Activated naive CD8-positive, alpha-beta T cell treated with anti-CD3 and anti-CD28 coated beads for 36 hours (primary cell): ENCODE data around the gene PPP2R2B. TPM values are rescaled to one million over a fixed set of nuclear protein-coding genes. Genes with fewer than 3 reads are reported as not detected.

ENCODE experiments used
- DNase-seq: peaks from one replicate; pipeline ENCODE4 v3.0.0; 2021
- H3K27ac Mint-ChIP-seq: one replicate; pipeline ENCODE4 v1.8.0; 2022; ENCODE audit warnings: mild to moderate bottlenecking, moderate library complexity, mixed read lengths
- H3K27me3 Mint-ChIP-seq: one replicate; pipeline ENCODE4 v1.8.0; 2022; ENCODE audit warnings: mild to moderate bottlenecking, mixed read lengths
- H3K36me3 Mint-ChIP-seq: one replicate; pipeline ENCODE4 v1.8.0; 2021; ENCODE audit warnings: mild to moderate bottlenecking, mixed read lengths
- H3K4me1 Mint-ChIP-seq: one replicate; pipeline ENCODE4 v1.8.0; 2021; ENCODE audit warnings: mixed read lengths
- H3K4me3 Mint-ChIP-seq: one replicate; pipeline ENCODE4 v1.8.0; 2022; ENCODE audit warnings: mild to moderate bottlenecking, moderate library complexity, mixed read lengths
- H3K9me3 Mint-ChIP-seq: one replicate; pipeline ENCODE4 v1.8.0; 2022; ENCODE audit warnings: mixed read lengths
- total RNA-seq, 2 experiments: library from RNA; stranded (reverse); gene quantifications; one replicate each; pipeline ENCODE4 v1.2.3, GENCODE V29; 2021

PPP2R2B gene
- total RNA-seq = under 1 TPM; 0.19 to 0.30 TPM

DNA sequence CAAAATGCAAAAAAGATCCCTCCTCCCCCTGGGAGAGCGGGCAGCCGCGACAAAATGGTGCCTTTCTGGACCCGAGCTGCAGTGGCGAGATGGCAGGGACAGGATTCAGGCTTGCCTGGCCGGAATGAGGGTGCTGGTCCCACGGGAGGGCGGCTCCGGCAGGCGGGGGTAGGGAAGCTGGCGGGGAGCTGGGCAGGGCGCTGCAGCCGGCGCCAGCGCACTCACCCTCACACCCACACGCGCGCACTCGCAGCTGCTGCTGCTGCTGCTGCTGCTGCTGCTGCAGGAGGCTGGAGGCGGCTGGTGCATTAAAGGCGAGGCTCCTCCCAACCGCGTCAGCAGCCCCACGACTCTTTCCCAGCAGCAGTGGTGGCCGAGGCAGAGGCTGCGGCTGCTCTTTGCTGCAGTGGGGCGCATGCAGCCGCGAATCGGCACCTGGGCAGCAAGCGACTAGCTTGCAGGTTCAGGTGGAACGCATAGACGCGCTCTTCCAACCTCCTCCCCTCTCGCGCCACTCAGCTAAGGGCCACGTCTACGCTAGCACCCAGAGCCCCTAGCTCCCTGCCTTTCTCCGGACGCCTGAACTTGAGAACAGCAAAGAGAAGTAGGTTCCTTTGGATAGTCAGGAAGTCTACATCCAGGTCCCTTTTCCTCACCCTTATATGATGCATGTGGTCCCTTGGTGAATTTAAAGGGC is at the start of gene PPP2R2B:
PPP2R2B (minus strand) TSS at position 282 of the 697 bp plus-strand sequence.
- peaks cover 32% of the 10 kb centered on the region for H3K27me3 Mint-ChIP-seq
- no peaks in the 10 kb centered on the region for H3K36me3 Mint-ChIP-seq
- peak; percentile 67 for DNase-seq
- peak within 1 kb of the TSS; percentile 84 for H3K4me3 Mint-ChIP-seq
- H3K27ac Mint-ChIP-seq = no peak within 1 kb of the TSS
- no peaks in the 10 kb centered on the region for H3K9me3 Mint-ChIP-seq
- H3K4me1 Mint-ChIP-seq = peaks cover 15% of the 10 kb centered on the region

DNA sequence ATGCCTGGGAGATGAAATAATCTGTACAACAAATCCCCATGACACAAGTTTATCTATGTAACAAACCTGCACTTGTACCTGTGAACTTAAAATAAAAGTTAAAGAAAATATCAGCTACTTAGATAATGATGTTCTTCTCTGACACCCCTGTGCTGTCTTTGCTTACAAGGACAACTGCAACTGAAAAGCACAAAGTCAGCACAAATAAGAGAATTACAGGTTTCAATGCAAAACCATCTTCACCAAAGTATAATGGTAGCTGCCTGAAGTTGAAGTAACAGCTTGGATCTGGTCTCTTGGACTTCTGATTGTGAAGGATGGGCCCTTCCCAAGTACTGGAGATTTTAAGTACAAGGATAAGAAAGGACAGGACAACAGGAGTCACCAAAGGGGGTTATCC is 45.6 kb upstream of the PPP2R2B start:
- no peak for DNase-seq
- no peak overlapping the region for H3K4me3 Mint-ChIP-seq
- H3K4me1 Mint-ChIP-seq = peaks cover 2% of the 10 kb centered on the region
- no peaks in the 10 kb centered on the region for H3K27me3 Mint-ChIP-seq
- no peak overlapping the region for H3K27ac Mint-ChIP-seq
- no peaks in the 10 kb centered on the region for H3K9me3 Mint-ChIP-seq
- no peaks in the 10 kb centered on the region for H3K36me3 Mint-ChIP-seq

DNA sequence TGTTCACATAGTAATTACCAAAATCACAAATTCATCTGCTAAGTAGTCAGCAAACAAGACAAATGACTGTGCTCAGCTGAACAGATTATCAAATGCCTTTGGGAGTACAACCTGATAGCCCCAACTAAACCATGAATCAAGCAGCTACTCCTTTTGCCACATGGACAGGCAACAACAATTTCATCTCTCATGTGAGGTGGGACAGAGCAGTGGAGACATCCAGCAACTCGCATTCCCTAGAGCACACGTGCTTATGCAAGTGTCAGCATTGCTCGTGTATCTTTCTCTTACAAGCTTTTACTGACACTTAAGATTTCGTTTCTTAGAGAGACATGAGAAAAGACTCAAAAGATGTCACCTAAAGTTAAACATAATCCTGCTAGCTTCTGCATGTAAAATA is 42.7 kb upstream of the PPP2R2B start:
- DNase-seq = no peak
- Mint-ChIP-seq H3K27me3 (no peaks in the 10 kb centered on the region), H3K27ac (no peak overlapping the region), H3K4me1 (peaks cover 6% of the 10 kb centered on the region), H3K36me3 (no peaks in the 10 kb centered on the region), H3K9me3 (no peaks in the 10 kb centered on the region), H3K4me3 (no peak overlapping the region)

- H3K9me3 Mint-ChIP-seq = peaks cover 2% of the 10 kb centered on the region
- H3K4me1 Mint-ChIP-seq = peaks cover 13% of the 10 kb centered on the region
- H3K36me3 Mint-ChIP-seq = peaks cover 1% of the 10 kb centered on the region
- H3K4me3 Mint-ChIP-seq = no peak overlapping the region
- H3K27me3 Mint-ChIP-seq = no peaks in the 10 kb centered on the region
- DNase-seq = no peak
- H3K27ac Mint-ChIP-seq = no peak overlapping the region
These were observed 41.9 kb upstream of the PPP2R2B start for GRCh38 chr5:146920351-146920881.

GRCh38 chr5:146919304-146919703 is 40.7 kb upstream of the PPP2R2B start:
- H3K36me3 Mint-ChIP-seq = peaks cover 1% of the 10 kb centered on the region
- H3K27ac Mint-ChIP-seq = no peak overlapping the region
- peaks cover 13% of the 10 kb centered on the region for H3K4me1 Mint-ChIP-seq
- H3K9me3 Mint-ChIP-seq = peaks cover 6% of the 10 kb centered on the region
- no peak overlapping the region for H3K4me3 Mint-ChIP-seq
- no peaks in the 10 kb centered on the region for H3K27me3 Mint-ChIP-seq
- DNase-seq = no peak

DNA sequence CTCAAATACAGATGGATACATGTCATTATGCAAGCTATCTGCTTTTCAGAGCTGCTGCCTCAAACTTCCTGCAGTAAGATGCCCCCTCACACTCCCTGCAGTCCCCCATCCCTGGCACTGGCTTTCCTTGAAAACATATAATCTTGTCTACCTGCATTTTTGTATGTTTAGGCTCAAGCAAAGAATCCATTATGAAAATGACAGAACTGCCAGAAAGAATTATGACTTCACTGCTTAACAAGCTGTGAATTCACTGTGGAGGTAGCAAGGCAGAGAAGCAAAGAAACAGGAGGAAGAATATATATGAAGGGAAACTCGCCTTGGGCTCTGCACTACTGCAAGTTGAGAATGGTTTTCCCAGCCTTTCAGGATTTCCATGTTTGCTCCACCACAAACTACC is 39.4 kb upstream of the PPP2R2B start:
- Mint-ChIP-seq H3K9me3 (peaks cover 6% of the 10 kb centered on the region), H3K4me3 (no peak overlapping the region), H3K36me3 (peaks cover 1% of the 10 kb centered on the region), H3K4me1 (peaks cover 13% of the 10 kb centered on the region), H3K27ac (no peak overlapping the region), H3K27me3 (no peaks in the 10 kb centered on the region)
- no peak for DNase-seq

DNA sequence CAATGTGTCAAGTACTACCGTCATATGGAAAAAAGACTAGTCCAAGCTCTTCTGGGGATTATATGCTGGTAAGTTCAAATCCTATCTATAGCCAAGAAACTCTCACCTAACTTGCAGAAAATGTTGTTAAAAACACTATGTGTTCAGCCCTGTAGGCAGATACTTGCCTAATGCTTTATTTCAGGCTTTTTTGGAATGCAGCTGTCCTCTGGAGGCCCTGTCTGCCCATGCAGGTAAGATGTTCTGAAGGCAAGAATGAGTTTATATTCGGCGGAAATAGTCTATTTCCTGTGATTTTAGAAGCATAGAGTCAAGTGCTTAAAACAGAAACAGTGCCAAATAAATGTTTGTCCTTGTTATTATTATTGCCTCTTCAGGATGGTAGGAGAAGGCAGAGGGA is 34.3 kb upstream of the PPP2R2B start:
- H3K36me3 Mint-ChIP-seq = peaks cover 1% of the 10 kb centered on the region
- peaks cover 6% of the 10 kb centered on the region for H3K9me3 Mint-ChIP-seq
- no peak for DNase-seq
- no peak overlapping the region for H3K4me3 Mint-ChIP-seq
- no peaks in the 10 kb centered on the region for H3K27me3 Mint-ChIP-seq
- peaks cover 17% of the 10 kb centered on the region for H3K4me1 Mint-ChIP-seq
- H3K27ac Mint-ChIP-seq = no peak overlapping the region

DNA sequence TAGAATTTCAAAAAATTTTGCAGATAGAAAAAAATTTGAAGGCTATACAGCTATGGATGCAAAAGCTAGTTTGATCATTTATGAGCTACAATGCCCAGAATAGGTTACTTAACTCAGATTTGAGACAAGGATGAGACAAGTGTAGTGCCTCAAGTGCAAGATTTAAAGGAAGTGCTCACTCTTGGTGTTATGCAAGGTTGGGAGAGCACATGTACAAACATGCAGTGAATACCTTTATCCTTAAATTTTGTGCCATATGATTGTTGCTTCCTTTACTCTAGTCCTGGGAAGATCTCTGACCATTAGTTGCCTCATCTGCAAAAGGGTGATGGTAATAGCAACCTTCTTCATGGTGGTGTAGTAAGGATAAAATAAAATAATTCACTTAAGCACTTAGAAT is 31.7 kb upstream of the PPP2R2B start:
- Mint-ChIP-seq H3K9me3 (peaks cover 2% of the 10 kb centered on the region), H3K27ac (no peak overlapping the region), H3K4me1 (peaks cover 7% of the 10 kb centered on the region), H3K27me3 (no peaks in the 10 kb centered on the region), H3K36me3 (no peaks in the 10 kb centered on the region), H3K4me3 (no peak overlapping the region)
- no peak for DNase-seq

DNA sequence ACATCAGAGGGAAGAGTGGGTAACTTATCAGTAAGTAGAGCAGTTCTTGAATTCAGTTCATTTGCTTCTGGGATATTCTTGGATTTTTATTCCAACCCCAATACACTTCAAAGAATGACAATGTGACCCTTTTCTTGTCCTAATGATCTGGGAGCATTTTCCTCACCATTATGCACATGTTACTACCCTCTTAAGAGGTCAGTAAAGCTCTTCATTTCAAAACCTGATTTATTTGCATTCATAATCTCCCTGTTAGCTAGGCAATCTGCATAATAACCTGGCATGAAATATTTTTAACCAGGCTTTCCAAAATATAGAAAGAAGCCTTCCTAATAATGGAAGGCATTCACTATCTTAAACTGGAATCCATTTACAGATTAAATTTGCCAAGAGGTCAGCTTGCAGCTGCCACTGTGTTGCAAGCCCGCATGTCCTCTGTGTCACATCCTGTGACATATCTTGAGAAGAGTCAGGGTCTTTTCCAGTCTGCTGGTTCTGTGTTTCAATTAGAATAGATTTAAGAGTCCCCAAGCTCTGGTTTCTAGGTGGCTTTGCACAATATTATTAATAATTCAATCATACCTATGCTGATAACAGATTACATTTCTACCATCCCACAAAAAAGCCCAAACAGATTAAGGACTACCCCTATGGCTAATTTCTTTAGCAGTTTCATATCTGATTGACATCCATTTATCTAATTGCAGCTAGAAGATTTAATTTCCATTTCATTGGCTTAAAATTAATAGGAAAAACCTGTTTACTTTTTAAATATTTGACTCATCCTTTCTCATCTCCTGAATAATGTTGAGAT is 30.9 kb upstream of the PPP2R2B start:
- DNase-seq = no peak
- Mint-ChIP-seq H3K36me3 (no peaks in the 10 kb centered on the region), H3K4me3 (no peak overlapping the region), H3K9me3 (peaks cover 1% of the 10 kb centered on the region), H3K27me3 (no peaks in the 10 kb centered on the region), H3K27ac (no peak overlapping the region), H3K4me1 (peaks cover 7% of the 10 kb centered on the region)

- Mint-ChIP-seq H3K27ac (no peak overlapping the region), H3K36me3 (no peaks in the 10 kb centered on the region), H3K27me3 (no peaks in the 10 kb centered on the region), H3K4me1 (no peaks in the 10 kb centered on the region), H3K9me3 (no peaks in the 10 kb centered on the region), H3K4me3 (no peak overlapping the region)
- DNase-seq = no peak
These were observed 28.2 kb upstream of the PPP2R2B start for GRCh38 chr5:146906803-146907202.

DNA sequence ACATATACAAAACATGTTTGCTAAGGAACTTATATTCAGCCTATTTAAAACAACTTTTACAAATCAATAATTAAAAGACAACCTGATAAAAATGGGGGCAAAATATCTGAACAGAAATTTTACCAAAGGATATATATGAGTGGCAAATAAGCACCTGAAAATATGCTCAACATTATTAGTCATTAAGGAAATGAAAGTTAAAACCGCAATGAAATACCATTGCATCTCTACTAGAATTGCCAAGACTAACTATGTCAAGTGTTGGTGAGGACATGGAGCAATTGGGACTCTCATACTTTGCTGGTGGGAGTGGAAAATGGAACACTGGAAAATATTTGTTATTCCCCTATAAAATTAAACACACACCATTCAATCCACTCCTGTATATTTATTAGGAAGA is 26.3 kb upstream of the PPP2R2B start:
- H3K27me3 Mint-ChIP-seq = no peaks in the 10 kb centered on the region
- no peak overlapping the region for H3K27ac Mint-ChIP-seq

GRCh38 chr5:146903789-146904188 is 25.2 kb upstream of the PPP2R2B start:
- no peak for DNase-seq
- no peaks in the 10 kb centered on the region for H3K9me3 Mint-ChIP-seq
- no peaks in the 10 kb centered on the region for H3K4me1 Mint-ChIP-seq
- H3K4me3 Mint-ChIP-seq = no peak overlapping the region
- no peaks in the 10 kb centered on the region for H3K36me3 Mint-ChIP-seq
- no peaks in the 10 kb centered on the region for H3K27me3 Mint-ChIP-seq
- H3K27ac Mint-ChIP-seq = no peak overlapping the region

More for the DNA sequence above, 26.3 kb upstream of the PPP2R2B start:
- Mint-ChIP-seq H3K4me1 (no peaks in the 10 kb centered on the region), H3K36me3 (no peaks in the 10 kb centered on the region), H3K9me3 (no peaks in the 10 kb centered on the region), H3K4me3 (no peak overlapping the region)
- DNase-seq = no peak

DNA sequence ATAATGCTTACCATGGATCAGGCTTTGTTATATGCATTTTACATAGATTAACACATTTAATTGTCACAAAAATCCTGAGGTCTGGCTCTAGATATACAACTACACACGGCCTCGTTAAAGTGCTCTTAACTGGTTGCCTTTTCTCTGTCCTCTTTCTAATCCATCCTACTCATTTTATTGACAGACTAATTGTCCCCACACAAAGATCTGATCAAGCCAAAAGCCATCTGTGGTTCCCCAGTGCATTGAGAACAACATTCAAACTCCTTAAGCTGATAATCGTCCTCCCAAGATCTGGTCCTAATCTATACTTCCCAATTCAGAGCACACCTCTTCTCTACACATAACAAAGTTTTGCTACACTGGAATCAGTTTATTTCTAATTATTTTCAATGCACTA is 23.9 kb upstream of the PPP2R2B start:
- Mint-ChIP-seq H3K9me3 (no peaks in the 10 kb centered on the region), H3K4me1 (no peaks in the 10 kb centered on the region), H3K27me3 (no peaks in the 10 kb centered on the region)

GRCh38 chr5:146897061-146897460 is 18.5 kb upstream of the PPP2R2B start:
- H3K27me3 Mint-ChIP-seq = no peaks in the 10 kb centered on the region
- no peaks in the 10 kb centered on the region for H3K4me1 Mint-ChIP-seq
- no peak overlapping the region for H3K4me3 Mint-ChIP-seq
- no peaks in the 10 kb centered on the region for H3K36me3 Mint-ChIP-seq
- DNase-seq = no peak
- H3K27ac Mint-ChIP-seq = no peak overlapping the region
- H3K9me3 Mint-ChIP-seq = peaks cover 3% of the 10 kb centered on the region

More for the DNA sequence above, 23.9 kb upstream of the PPP2R2B start:
- DNase-seq = no peak
- Mint-ChIP-seq H3K36me3 (no peaks in the 10 kb centered on the region), H3K4me3 (no peak overlapping the region), H3K27ac (no peak overlapping the region)

GRCh38 chr5:146894753-146895521 is 16.4 kb upstream of the PPP2R2B start:
- Mint-ChIP-seq H3K9me3 (peaks cover 3% of the 10 kb centered on the region), H3K4me3 (no peak overlapping the region), H3K4me1 (no peaks in the 10 kb centered on the region), H3K36me3 (no peaks in the 10 kb centered on the region), H3K27ac (no peak overlapping the region), H3K27me3 (no peaks in the 10 kb centered on the region)
- no peak for DNase-seq
